HepG2 (cell line): Measurements from ENCODE around the gene BEAN1. TPM values are rescaled to one million over a fixed set of nuclear protein-coding genes. Genes with fewer than 3 reads are reported as not detected.

Source experiments
- AGO2 ChIP-seq: fragments of 200-400 bp; formaldehyde crosslinking; optimal IDR thresholded peaks from 2 replicates; pipeline ENCODE3; 2017; ENCODE audit warnings: mild to moderate bottlenecking, low read depth, low read length, moderate library complexity
- ATF2 ChIP-seq: sonication (generic); formaldehyde crosslinking; IDR thresholded peaks from 2 replicates; pipeline ENCODE4 v1.4.0; 2020; ENCODE audit warnings: missing genetic modification reagents
- CBX5 ChIP-seq: sonication (generic); formaldehyde crosslinking; IDR thresholded peaks from 2 replicates; pipeline ENCODE4 v1.4.0; 2020; ENCODE audit warnings: missing genetic modification reagents, borderline replicate concordance
- ETV5 ChIP-seq: IDR thresholded peaks from 2 replicates; pipeline ENCODE4 v1.6.1; 2018; ENCODE audit warnings: missing biosample characterization, missing genetic modification reagents, inconsistent platforms, borderline replicate concordance
- FOSL2 ChIP-seq: sonication (generic); formaldehyde crosslinking; IDR thresholded peaks from 2 replicates; pipeline ENCODE4 v1.4.0; 2020; ENCODE audit warnings: missing genetic modification reagents
- HBP1 ChIP-seq: IDR thresholded peaks from 2 replicates; pipeline ENCODE4 v1.6.1; 2016; ENCODE audit warnings: low read depth, control low read depth
- HMGXB3 ChIP-seq: sonication (generic); formaldehyde crosslinking; IDR thresholded peaks from 2 replicates; pipeline ENCODE4 v1.4.0; 2020; ENCODE audit warnings: missing genetic modification reagents, borderline replicate concordance
- MNT ChIP-seq: fragments of 450-650 bp; IDR thresholded peaks from 2 replicates; pipeline ENCODE4 v1.6.1; 2016
- ZBTB38 ChIP-seq: sonication (generic); formaldehyde crosslinking; IDR thresholded peaks from 2 replicates; pipeline ENCODE4 v1.5.1; 2020; ENCODE audit warnings: mild to moderate bottlenecking, missing genetic modification reagents
- ZFP82 ChIP-seq: sonication (generic); formaldehyde crosslinking; IDR thresholded peaks from 2 replicates; pipeline ENCODE4 v1.5.1; 2020; ENCODE audit warnings: mild to moderate bottlenecking, missing genetic modification reagents, borderline replicate concordance
- ZNF121 ChIP-seq: sonication (generic); formaldehyde crosslinking; IDR thresholded peaks from 2 replicates; pipeline ENCODE4 v1.5.0; 2020; ENCODE audit warnings: mild to moderate bottlenecking, missing genetic modification reagents
- ZNF280B ChIP-seq: sonication (generic); formaldehyde crosslinking; IDR thresholded peaks from 2 replicates; pipeline ENCODE4 v1.5.0; 2020; ENCODE audit warnings: missing genetic modification reagents, mild to moderate bottlenecking, borderline replicate concordance
- ZNF335 ChIP-seq: sonication (generic); formaldehyde crosslinking; IDR thresholded peaks from 2 replicates; pipeline ENCODE4 v1.4.0; 2020; ENCODE audit warnings: missing genetic modification reagents
- ZNF468 ChIP-seq: sonication (generic); formaldehyde crosslinking; IDR thresholded peaks from 2 replicates; pipeline ENCODE4 v1.8.0; 2022; ENCODE audit warnings: mild to moderate bottlenecking, moderate library complexity, missing genetic modification reagents
- ZNF704 ChIP-seq: sonication (generic); formaldehyde crosslinking; IDR thresholded peaks from 2 replicates; pipeline ENCODE4 v1.8.1; 2023; ENCODE audit warnings: mild to moderate bottlenecking, inconsistent platforms, moderate library complexity, missing genetic modification reagents, borderline replicate concordance
- ZNF761 ChIP-seq: sonication (generic); formaldehyde crosslinking; conservative IDR thresholded peaks from 2 replicates; pipeline ENCODE4 v1.4.0; 2020; ENCODE audit warnings: mild to moderate bottlenecking, missing genetic modification reagents
- polyA plus RNA-seq, 8 experiments: library from polyadenylated mRNA; depleted of rRNA in 3 of 8; stranded (reverse) in 7 of 8; unstranded in 1 of 8; fragments of >200 nt; fragmentation: Illumina TruSeq in 4 of 8; extraction: Trizol in 4 of 8; gene quantifications; 2 replicates each; pipeline versions ENCODE4 v1.2.1 to v1.2.3, GENCODE V29; 2011 to 2016; ENCODE audit warnings: low read depth in 4 of 8, missing spikeins in 1 of 8, mixed read lengths in 1 of 8; ENCODE audit not compliant: insufficient read depth in 1 of 8
- total RNA-seq, 5 experiments: library from RNA; depleted of rRNA; stranded (reverse); fragments of >200 nt; fragmentation: Illumina TruSeq; extraction: Trizol; gene quantifications; 2 replicates each; pipeline ENCODE4 v1.2.3, GENCODE V29; 2016; ENCODE audit warnings: low read depth in 1 of 5

The BEAN1 gene
- total and polyA plus RNA-seq, 2 of the 13 experiments (the other 11 are each of a cell fraction or from before 2014, with no cell fraction given): 0.53 to 1.4 TPM

- no peak for TF ChIP-seq ZNF280B (CRISPR knock-in tag)
- TF ChIP-seq ZFP82 (CRISPR knock-in tag): no peak
- no peak for TF ChIP-seq ZNF468
- TF ChIP-seq ZNF121 (CRISPR knock-in tag): no peak
- no peak for TF ChIP-seq ZNF335
- TF ChIP-seq ATF2 (CRISPR knock-in tag): 0 out of 2 replicates have a peak, but pooled peaks have one; percentile 37
- TF ChIP-seq ZBTB38 (CRISPR knock-in tag): no peak; the same call in 1 of the 2 replicates
- TF ChIP-seq MNT: no peak
- TF ChIP-seq ZNF704: no peak
- 0 out of 2 replicates have a peak, but pooled peaks have one; percentile 44 for TF ChIP-seq HMGXB3 (CRISPR knock-in tag)
- TF ChIP-seq HBP1 (CRISPR knock-in tag): no peak
- TF ChIP-seq ETV5 (CRISPR knock-in tag): peak; percentile 83; the same call in 1 of the 2 replicates
- peak; percentile 75 for TF ChIP-seq FOSL2 (CRISPR knock-in tag)
- TF ChIP-seq ZNF761 (CRISPR knock-in tag): 0 out of 2 replicates have a peak, but pooled peaks have one; percentile 25
- TF ChIP-seq AGO2: no peak
- TF ChIP-seq CBX5 (CRISPR knock-in tag): peak; percentile 39; the same call in 1 of the 2 replicates
Measured at GRCh38 chr16:66408163-66409048, 18.7 kb upstream of the BEAN1 start (continued).
